Pancreas (tissue), 10 donors: Measurements from ENCODE around the gene YAF2. TPM values are rescaled to one million over a fixed set of nuclear protein-coding genes. Genes with fewer than 3 reads are reported as not detected.
A peak's percentile ranks its signal among the peaks of the same experiment; 100 is the strongest.

ENCODE experiments used
- ATAC-seq, 4 donors: fragments of 200-7000 bp; cut with Tn5 transposase; one replicate each; pipeline versions ENCODE4 v1.8.0 to v1.9.1; 2020; ENCODE audit warnings: mild to moderate bottlenecking in 4 of 4, moderate library complexity in 4 of 4
- DNase-seq, 6 donors: peaks; one replicate each; pipeline ENCODE4 v3.0.0-alpha.2; 2020
- FAIRE-seq: peaks from 2 replicates; lab custom pipeline; 2012; peaks lifted over from hg19 to GRCh38; lab: Jason Lieb, UNC
- H3K27ac ChIP-seq, 4 donors: fragments of 200-600 bp; sonication (generic); 1 replicate in 3 of 4; 2 replicates in 1 of 4; pipeline versions ENCODE4 v1.5.0 to v1.8.0; 2020
- H3K27me3 ChIP-seq, 4 donors: fragments of 200-600 bp; one replicate each; pipeline ENCODE4 v1.8.0; 2021
- H3K36me3 ChIP-seq, 3 donors: fragments of 200-600 bp; sonication (generic) in 1 of 3; one replicate each; pipeline versions ENCODE4 v1.5.0 to v1.8.0; 2020 to 2021
- H3K4me1 ChIP-seq, 3 donors: fragments of 200-600 bp; one replicate each; pipeline ENCODE4 v1.8.0; 2021
- H3K4me3 ChIP-seq, 4 donors: fragments of 200-600 bp; sonication (generic) in 2 of 4; one replicate each; pipeline versions ENCODE4 v1.5.0 to v1.8.0; 2020 to 2021
- H3K9me3 ChIP-seq, 4 donors: fragments of 200-600 bp; one replicate each; pipeline ENCODE4 v1.8.0; 2021
- WGBS, 2 donors: extraction: QIAGEN DNeasy Blood & Tissue Kit; methylation state at CpG; one replicate each; pipeline ENCODE4 v1.1.7; 2013; 5-methylcytosine and 5-hydroxymethylcytosine counted together
- intact Hi-C, 3 donors: fragments of 100-400 bp; cut with DNase I; formaldehyde crosslinking; loops; one replicate each; pipeline versions ENCODE4 v1.11.1 to v1.14.2; 2022
- polyA plus RNA-seq, 2 donors: library from polyadenylated mRNA; stranded (reverse); fragments of 200-250 nt; gene quantifications; one replicate each; pipeline ENCODE4 v1.2.3, GENCODE V29; 2013
- total RNA-seq, 6 donors: library from RNA; stranded (reverse); fragmentation: NEBNext Ultra II Directional in 4 of 6; extraction: Animal tissue kit (Norgen Biotek cat#: 25700) in 4 of 6; gene quantifications; one replicate each; pipeline versions ENCODE4 v1.2.1 to v1.2.4, GENCODE V29; 2021 to 2023
- TF ChIP-seq, protein P1 (sequence below), 4 donors: fragments of 200-600 bp; sonication (generic) in 3 of 4; IDR thresholded peaks; one replicate each; pipeline versions ENCODE4 v1.5.0 to v1.8.0; 2021; ENCODE audit warnings: antibody characterized with exemption in 4 of 4
- donor health status: healthy with polysubstance abuse.
- donor health status: DM: no; HTN: no; CAD: no; lungs with moderate emphysema.
- donor health status: DM: no; HTN: no; CAD: no.
- donor health status: control.
- donor health status: control.
- donor health status: Bipolar disorder and iron deficiency.
- donor health status: DM: yes; HTN: yes; CAD: no.
- donor health status: DM: no; HTN: no; CAD: no.
- donor health status: DM: no; HTN: no; CAD: no.
- donor health status: DM: yes; HTN: yes; CAD: no.

Gene YAF2
- total and polyA plus RNA-seq, 8 donors, result 7.1 to 14.7 (median 11.7) TPM

- Histone ChIP-seq H3K4me1 (peaks cover 0 to 16% (median 15%) of the 10 kb centered on the region in 3 donors), H3K36me3 (no peaks in the 10 kb centered on the region), H3K4me3 (no peak overlapping the region), H3K27me3 (no peaks in the 10 kb centered on the region), H3K9me3 (no peaks in the 10 kb centered on the region), H3K27ac (no peak overlapping the region)
- no peak for FAIRE-seq
- TF ChIP-seq, protein P1, sequence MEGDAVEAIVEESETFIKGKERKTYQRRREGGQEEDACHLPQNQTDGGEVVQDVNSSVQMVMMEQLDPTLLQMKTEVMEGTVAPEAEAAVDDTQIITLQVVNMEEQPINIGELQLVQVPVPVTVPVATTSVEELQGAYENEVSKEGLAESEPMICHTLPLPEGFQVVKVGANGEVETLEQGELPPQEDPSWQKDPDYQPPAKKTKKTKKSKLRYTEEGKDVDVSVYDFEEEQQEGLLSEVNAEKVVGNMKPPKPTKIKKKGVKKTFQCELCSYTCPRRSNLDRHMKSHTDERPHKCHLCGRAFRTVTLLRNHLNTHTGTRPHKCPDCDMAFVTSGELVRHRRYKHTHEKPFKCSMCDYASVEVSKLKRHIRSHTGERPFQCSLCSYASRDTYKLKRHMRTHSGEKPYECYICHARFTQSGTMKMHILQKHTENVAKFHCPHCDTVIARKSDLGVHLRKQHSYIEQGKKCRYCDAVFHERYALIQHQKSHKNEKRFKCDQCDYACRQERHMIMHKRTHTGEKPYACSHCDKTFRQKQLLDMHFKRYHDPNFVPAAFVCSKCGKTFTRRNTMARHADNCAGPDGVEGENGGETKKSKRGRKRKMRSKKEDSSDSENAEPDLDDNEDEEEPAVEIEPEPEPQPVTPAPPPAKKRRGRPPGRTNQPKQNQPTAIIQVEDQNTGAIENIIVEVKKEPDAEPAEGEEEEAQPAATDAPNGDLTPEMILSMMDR (IDR thresholded peaks at IDR 0.05), result no peak
- intact Hi-C loops, result loop anchor here in 1 of 3 donors (10.0 kb wide), 1 partner anchor 204 kb away; no protein-coding TSS in a partner anchor
- WGBS, 2 donors, result 26 to 27% methylated on average over 4 of the region's 4 CpGs
- peak in 1 of 6 donors; percentile 23 for DNase-seq
- peak; percentile 57 to 73 (median 65) for ATAC-seq
Observed at GRCh38 chr12:42130672-42131402, 107.2 kb downstream of the YAF2 start.

DNA sequence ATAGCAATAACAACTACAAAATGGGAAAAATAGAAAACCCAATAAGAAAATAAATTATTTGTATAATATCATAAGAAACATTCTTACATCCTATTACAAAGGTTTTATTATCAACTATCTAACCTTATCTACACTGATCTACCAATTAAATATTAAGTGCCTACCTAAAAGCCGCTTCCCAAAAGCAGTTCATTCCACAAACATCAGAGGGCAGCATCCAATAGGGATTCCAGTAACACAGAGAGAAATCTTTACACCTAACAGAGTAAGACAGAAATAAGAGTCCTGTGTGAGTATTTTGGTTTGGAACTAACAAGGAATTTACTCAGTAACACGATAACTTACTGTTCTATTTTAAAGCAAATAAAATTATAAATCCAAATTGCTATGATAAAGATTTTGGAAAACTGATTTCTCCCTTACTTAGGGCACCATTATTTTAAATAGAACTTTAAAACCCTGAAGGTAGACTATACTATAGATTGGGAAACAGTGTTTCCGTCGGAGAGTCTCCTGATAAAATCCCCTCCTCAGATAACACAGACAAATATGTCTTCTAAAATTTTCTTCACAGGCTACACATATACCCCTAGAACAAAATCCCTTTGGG is 108.3 kb downstream of the YAF2 start:
- H3K9me3 ChIP-seq, result no peaks in the 10 kb centered on the region
- ATAC-seq, result peak; percentile 79 to 91 (median 88)
- TF ChIP-seq, protein P1 (IDR thresholded peaks at IDR 0.05), result peak; percentile 22 to 63 (median 51)
- no peak overlapping the region for H3K4me3 ChIP-seq
- WGBS, 2 donors, result 15 to 16% methylated on average over 4 of the region's 4 CpGs
- no peak overlapping the region for H3K27ac ChIP-seq
- DNase-seq, result peak in 1 of 6 donors; percentile 51
- H3K36me3 ChIP-seq, result no peaks in the 10 kb centered on the region
- no peaks in the 10 kb centered on the region for H3K27me3 ChIP-seq
- peaks cover 2 to 19% (median 16%) of the 10 kb centered on the region in 3 donors for H3K4me1 ChIP-seq
- intact Hi-C loops, result loop anchor here in 1 of 3 donors (10.0 kb wide), 1 partner anchor 205 kb away; no protein-coding TSS in a partner anchor
- FAIRE-seq, result peak; percentile 97

DNA sequence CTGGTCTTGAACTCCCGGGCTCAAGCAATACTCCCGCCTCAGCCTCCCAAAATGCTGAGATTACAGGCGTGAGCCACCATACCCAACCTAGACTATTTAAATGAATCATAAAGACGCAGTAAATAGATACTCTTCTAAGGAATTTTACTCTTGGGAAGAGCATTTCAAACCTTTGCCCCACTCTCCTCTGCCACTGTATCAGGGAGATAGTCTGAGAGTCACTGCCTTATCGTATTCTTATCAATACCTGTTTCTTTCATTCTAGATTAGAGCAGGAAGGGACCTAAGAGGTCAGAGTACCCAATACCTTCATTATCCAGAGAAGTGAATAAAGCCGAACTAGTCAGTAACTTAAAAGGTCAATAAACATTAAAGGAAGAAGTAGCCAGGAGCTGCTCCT is 109.2 kb downstream of the YAF2 start:
- Histone ChIP-seq H3K27me3 (no peaks in the 10 kb centered on the region), H3K9me3 (no peaks in the 10 kb centered on the region), H3K27ac (no peak overlapping the region), H3K4me3 (no peak overlapping the region), H3K36me3 (no peaks in the 10 kb centered on the region), H3K4me1 (peaks cover 8 to 25% (median 16%) of the 10 kb centered on the region in 3 donors)
- intact Hi-C loops, result no loop called here
- TF ChIP-seq, protein P1 (IDR thresholded peaks at IDR 0.05), result no peak
- ATAC-seq, result no peak
- no peak for FAIRE-seq
- WGBS, 2 donors, result 77 to 84% methylated on average over 6 of the region's 6 CpGs
- DNase-seq, result no peak

DNA sequence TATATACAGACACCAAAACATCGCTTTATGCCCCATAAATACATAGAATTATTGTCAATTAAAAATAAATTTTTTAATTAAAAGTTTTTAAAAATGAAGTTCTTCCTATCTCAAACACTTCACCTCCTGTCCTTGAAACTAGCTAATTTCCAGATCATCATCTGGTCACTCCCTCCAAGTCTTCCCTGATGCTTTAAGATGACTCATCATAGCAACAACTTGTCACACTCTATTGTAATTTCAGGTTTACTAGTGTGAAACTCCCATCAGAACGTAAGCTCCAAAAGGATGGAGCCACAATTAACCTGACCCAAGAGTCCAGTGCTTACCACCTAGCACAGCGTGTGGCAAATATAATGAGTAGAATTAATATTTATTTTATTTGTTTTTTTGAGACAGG is 109.7 kb downstream of the YAF2 start:
- DNase-seq, result no peak
- Histone ChIP-seq H3K9me3 (no peaks in the 10 kb centered on the region), H3K4me1 (peaks cover 8 to 25% (median 16%) of the 10 kb centered on the region in 3 donors), H3K4me3 (no peak overlapping the region), H3K27me3 (no peaks in the 10 kb centered on the region), H3K27ac (no peak overlapping the region), H3K36me3 (no peaks in the 10 kb centered on the region)
- TF ChIP-seq, protein P1 (IDR thresholded peaks at IDR 0.05), result no peak
- no peak for FAIRE-seq
- 85 to 90% methylated on average over 3 of the region's 3 CpGs for WGBS, 2 donors
- intact Hi-C loops, result no loop called here
- no peak for ATAC-seq
